ENCODE results near the gene SLC37A1.

DNA sequence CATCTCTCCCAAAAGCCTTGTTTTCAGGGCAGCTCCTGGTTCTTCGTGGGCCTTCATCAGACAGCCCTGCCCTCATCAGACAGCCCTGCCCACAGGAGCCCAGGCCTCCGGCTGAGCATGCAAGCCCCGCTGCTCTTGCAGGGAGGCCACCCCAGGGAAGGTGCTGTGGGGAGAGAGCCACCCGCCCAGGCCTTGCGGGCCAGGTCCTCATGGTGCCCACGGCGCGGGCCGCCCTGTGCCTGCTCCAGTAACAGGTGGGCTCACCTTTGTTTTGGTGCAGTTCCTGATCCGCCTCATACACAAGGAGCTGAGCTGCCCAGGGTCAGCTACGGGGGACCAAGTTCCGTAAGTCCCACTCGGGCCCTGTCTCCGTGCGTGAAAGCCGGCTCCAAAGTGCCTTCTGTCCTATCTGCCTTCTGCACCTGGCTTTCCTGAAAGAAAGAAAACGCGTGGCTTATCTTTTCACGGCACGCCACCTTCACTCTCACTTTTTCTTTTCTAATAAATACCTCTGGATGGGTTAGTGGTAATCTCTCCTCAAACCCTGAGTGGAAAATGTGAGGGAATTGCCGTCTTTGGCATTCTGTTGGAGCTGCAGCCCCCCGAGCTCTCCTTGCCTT is 65.9 kb downstream of the SLC37A1 start:
- TF ChIP-seq POLR2A (IDR thresholded peaks at IDR 0.05) (no peak), CTCF (IDR thresholded peaks at IDR 0.05) (no peak), POLR2AphosphoS5 (IDR thresholded peaks at IDR 0.05) (no peak), EP300 (IDR thresholded peaks at IDR 0.05) (no peak)
